Activated naive CD4-positive, alpha-beta T cell treated with anti-CD3 and anti-CD28 coated beads, Interleukin-2, amount 10 ng/mL, durations not matched to agents 7 days and 5 days (primary cell): ENCODE measurements around the gene TET2.

ENCODE experiments used
- CTCF ChIA-PET: fragments of 350-600 bp; sonication (Branson Sonifier 250); formaldehyde crosslinking; loops from one replicate; lab custom pipeline; 2021; ENCODE audit warnings: antibody characterized with exemption; lab: Charles Lee
- DNase-seq: peaks from one replicate; pipeline ENCODE4 v3.0.0-alpha.2; 2020
- H3K27ac Mint-ChIP-seq: one replicate; pipeline ENCODE4 v1.8.0; 2021; ENCODE audit warnings: mild to moderate bottlenecking, moderate library complexity, mixed read lengths
- H3K27me3 Mint-ChIP-seq: one replicate; pipeline ENCODE4 v1.8.0; 2021; ENCODE audit warnings: mild to moderate bottlenecking, mixed read lengths
- H3K36me3 Mint-ChIP-seq: one replicate; pipeline ENCODE4 v1.8.0; 2021; ENCODE audit warnings: mixed read lengths
- H3K4me1 Mint-ChIP-seq: one replicate; pipeline ENCODE4 v1.8.0; 2021; ENCODE audit warnings: mixed read lengths
- H3K4me3 Mint-ChIP-seq: one replicate; pipeline ENCODE4 v1.8.0; 2021; ENCODE audit warnings: mild to moderate bottlenecking, moderate library complexity, mixed read lengths
- H3K9me3 Mint-ChIP-seq: one replicate; pipeline ENCODE4 v1.8.0; 2021; ENCODE audit warnings: mixed read lengths

Gene TET2

DNA sequence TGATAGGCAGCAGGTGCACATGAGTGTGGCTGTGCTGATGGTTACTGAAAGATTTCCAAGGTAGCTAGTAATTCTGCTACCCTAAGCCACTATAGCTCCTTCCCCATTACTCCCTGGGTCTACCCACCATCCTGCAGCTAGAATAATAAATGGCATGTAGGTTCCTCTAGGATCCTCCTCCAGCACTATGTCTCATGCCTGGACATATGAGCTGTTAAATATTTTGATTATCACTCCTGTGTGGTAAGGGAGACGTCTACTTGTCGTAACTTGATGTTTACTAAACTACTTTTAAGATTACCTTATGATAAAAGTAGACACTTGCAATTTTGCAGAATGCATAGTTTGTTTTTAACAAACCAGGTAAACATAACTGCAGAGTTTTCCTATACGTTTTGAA lies 35.5 kb downstream of the TET2 start:
- Mint-ChIP-seq H3K4me1 (peaks cover 13% of the 10 kb centered on the region), H3K27me3 (no peaks in the 10 kb centered on the region), H3K27ac (no peak overlapping the region), H3K36me3 (peaks cover 14% of the 10 kb centered on the region), H3K9me3 (no peaks in the 10 kb centered on the region), H3K4me3 (no peak overlapping the region)
- CTCF ChIA-PET: no interaction called here
- no peak for DNase-seq

DNA sequence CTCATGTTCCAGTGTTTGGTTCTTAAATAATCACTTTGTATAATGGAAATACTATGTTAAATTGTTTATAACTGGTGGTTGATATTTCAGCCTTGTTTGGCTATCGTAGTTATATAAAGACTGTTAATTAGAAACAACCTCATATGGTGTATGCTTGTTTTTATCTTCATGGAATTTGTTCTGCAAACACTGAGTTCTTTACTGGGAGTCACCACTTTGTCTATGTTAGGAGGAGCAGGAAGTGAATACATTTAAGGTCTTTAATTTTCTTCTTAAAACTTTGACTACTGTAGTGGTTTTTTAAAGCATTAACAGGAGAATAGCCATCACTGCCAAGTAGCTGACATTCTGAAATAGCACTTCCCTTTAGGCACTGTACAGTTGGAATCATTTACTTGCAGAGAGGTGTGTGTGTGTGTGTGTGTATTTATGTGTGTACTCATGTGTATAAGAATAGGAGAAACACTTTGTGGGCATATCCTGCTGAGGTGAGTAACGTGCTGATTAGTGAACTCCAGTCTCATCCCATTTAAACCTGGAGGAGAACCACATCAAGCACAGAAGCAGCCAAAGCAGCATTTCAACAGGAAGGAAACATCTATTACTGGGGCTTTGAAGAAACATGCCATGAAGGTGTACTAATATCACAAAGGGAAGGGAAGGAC lies 37.8 kb downstream of the TET2 start:
- CTCF ChIA-PET: no interaction called here
- H3K4me1 Mint-ChIP-seq: peaks cover 13% of the 10 kb centered on the region
- no peak overlapping the region for H3K4me3 Mint-ChIP-seq
- no peaks in the 10 kb centered on the region for H3K9me3 Mint-ChIP-seq
- peaks cover 22% of the 10 kb centered on the region for H3K36me3 Mint-ChIP-seq
- H3K27me3 Mint-ChIP-seq: no peaks in the 10 kb centered on the region
- peak overlapping the region; percentile 43 for H3K27ac Mint-ChIP-seq
- no peak for DNase-seq

DNA sequence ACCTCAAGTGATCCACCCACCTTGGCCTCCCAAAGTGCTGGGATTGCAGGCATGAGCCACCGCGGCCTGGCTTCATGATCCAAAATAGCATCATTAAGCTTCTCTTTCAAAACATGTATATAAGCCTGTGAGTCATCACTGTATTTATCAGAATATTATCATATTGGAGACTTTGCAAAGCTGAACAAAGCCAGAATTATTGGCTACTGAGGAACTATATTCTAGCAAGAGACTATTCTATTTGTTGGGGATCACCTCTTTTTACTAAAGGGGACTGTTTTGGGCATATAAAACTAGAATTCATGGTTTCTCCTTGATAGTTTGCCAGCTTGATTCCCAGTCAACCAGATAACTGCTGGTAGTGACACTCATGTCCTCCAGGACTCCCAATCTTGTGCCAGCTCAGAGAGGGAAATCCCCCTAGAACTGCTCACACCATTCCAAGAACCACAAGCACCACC lies 40.1 kb downstream of the TET2 start:
- H3K4me1 Mint-ChIP-seq: peaks cover 13% of the 10 kb centered on the region

DNA sequence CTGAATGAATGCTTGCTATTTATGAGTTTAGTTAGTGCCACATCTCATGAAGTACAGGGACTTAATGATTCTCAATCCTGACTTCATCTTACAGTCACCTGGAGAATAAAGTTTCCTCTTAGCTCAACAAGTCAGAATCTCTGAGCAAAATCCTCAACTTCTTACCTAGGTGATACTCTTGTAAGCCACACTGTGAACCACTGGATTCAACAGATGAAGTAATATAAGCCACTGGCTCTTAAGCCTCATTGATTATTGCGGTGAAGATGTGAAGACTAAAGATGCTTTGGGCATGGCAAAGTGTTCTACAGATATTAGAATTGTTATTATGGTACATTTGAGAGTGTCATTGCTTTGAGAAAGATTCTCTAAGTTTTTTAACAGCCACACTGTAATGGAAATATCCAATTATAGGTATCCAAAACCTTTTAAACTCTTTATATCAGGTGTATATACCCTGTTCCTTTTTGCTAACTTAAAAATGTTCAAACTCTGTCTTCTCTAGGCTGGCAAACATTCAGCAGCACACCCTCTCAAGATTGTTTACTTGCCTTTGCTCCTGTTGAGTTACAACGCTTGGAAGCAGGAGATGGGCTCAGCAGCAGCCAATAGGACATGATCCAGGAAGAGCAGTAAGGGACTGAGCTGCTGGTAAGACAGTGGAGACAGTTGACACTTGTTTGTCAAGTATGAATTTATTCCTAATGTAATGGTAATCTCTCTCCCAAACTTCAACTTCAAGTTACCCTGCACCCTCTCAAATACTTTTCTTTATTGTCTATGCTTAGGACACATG lies 43.4 kb downstream of the TET2 start:
- DNase-seq: no peak
- CTCF ChIA-PET: interaction anchor here (0.6 kb wide), 1 partner anchor 30 kb away, joined by 4 read pairs; no protein-coding TSS in a partner anchor
- Mint-ChIP-seq H3K27me3 (no peaks in the 10 kb centered on the region), H3K4me1 (peaks cover 8% of the 10 kb centered on the region), H3K36me3 (peaks cover 48% of the 10 kb centered on the region), H3K9me3 (no peaks in the 10 kb centered on the region), H3K4me3 (no peak overlapping the region), H3K27ac (no peak overlapping the region)

More for the DNA sequence above, 40.1 kb downstream of the TET2 start:
- Mint-ChIP-seq H3K9me3 (no peaks in the 10 kb centered on the region), H3K4me3 (no peak overlapping the region), H3K27ac (no peak overlapping the region), H3K27me3 (no peaks in the 10 kb centered on the region), H3K36me3 (peaks cover 36% of the 10 kb centered on the region)
- no peak for DNase-seq
- CTCF ChIA-PET: no interaction called here

DNA sequence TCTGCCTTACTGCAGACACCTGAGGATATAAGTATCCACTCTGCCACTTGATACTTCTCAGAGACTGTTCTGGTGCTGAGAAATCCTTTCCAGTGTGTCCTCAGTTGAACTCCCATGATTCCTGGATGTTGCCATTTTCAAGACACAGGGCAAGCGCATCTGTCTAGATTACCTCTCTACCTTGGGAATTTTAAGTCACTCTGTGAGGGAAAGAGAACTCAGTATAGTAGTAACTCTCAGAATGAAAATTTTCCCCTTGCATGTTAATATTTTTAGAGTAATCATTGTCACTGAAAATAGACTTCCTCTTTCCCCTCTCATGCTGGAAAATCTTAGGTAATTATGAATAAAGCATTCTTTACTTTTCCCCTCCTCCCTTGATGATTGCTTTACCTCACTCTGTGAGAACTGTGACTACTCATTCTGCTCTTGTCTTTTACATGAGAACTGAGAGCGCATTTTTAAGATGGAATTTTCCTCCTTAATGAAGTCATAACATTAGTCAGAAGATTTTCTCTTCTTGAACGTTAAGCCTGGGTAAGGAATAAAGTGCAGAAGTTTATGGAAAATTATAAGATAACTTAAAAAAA lies 45.0 kb downstream of the TET2 start:
- no peak overlapping the region for H3K4me3 Mint-ChIP-seq

DNA sequence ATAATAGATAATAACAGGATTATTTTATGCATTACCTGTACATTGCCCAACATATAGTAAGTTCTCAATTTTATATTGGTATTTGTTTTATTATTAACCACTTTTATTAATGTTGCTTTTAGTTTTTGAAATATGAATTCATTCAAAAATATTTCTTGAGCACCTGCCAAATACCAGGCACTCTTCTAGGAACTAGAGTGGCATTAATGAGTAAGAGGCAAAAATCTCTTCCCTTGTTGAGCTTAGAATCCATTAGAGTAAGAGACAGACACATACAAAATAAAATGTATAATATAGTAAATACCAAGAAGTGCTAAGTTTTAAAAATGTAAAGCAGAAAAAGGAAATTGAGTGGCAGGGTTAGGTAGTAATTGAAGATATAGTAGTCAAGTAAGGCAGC lies 45.8 kb downstream of the TET2 start:
- peaks cover 7% of the 10 kb centered on the region for H3K4me1 Mint-ChIP-seq
- H3K27ac Mint-ChIP-seq: no peak overlapping the region

More for the DNA sequence above, 45.0 kb downstream of the TET2 start:
- CTCF ChIA-PET: interaction anchor here (0.9 kb wide), 1 partner anchor 20 kb away, joined by 3 read pairs; no protein-coding TSS in a partner anchor
- Mint-ChIP-seq H3K27me3 (no peaks in the 10 kb centered on the region), H3K27ac (no peak overlapping the region), H3K36me3 (peaks cover 56% of the 10 kb centered on the region), H3K9me3 (no peaks in the 10 kb centered on the region), H3K4me1 (peaks cover 7% of the 10 kb centered on the region)
- DNase-seq: no peak

DNA sequence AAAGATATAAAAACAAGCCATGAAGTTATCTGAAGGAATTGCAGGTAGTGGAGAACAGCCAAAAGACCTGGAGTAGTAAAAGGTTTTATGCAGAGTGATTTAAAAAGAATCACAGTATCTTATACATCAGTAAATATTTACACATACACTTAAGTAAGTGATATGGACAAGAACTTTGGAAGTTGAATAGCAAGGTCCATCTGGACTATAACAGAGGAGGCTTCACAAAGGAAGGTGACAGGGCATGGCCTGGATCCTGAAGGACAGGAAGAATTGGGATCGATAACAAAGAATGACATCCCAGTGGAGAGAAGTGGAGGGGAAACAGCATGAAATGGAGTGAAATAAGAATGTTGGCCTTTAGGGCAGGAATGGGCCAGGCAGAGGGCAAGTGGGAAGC lies 46.2 kb downstream of the TET2 start:
- no peak overlapping the region for H3K4me3 Mint-ChIP-seq
- peaks cover 55% of the 10 kb centered on the region for H3K36me3 Mint-ChIP-seq
- CTCF ChIA-PET: no interaction called here
- no peak for DNase-seq
- no peaks in the 10 kb centered on the region for H3K27me3 Mint-ChIP-seq
- no peak overlapping the region for H3K27ac Mint-ChIP-seq
- no peaks in the 10 kb centered on the region for H3K9me3 Mint-ChIP-seq
- peaks cover 7% of the 10 kb centered on the region for H3K4me1 Mint-ChIP-seq

More for the DNA sequence above, 45.8 kb downstream of the TET2 start:
- H3K9me3 Mint-ChIP-seq: no peaks in the 10 kb centered on the region
- H3K4me3 Mint-ChIP-seq: no peak overlapping the region
- no peak for DNase-seq
- H3K27me3 Mint-ChIP-seq: no peaks in the 10 kb centered on the region
- peaks cover 56% of the 10 kb centered on the region for H3K36me3 Mint-ChIP-seq
- CTCF ChIA-PET: interaction anchor here (0.9 kb wide), 1 partner anchor 21 kb away, joined by 3 read pairs; no protein-coding TSS in a partner anchor

DNA sequence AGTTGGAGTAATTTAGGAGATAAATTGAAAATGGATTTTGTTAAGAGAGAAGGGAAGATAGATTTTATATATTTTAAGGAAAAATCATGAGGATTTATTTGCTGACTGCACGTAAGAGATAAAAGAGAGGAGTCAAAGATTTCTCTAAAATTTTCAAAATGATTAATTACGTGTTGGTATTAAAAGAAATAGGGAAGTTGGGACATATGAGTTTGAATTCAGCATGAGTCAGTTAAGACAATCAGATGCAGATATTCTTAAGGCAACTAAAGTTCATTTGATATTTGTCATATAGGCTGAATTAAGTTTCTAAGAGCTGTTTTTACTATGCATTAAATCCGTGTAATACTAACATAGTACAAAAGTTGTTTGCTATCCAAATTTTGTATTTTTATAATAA lies 46.9 kb downstream of the TET2 start:
- no peak overlapping the region for H3K4me3 Mint-ChIP-seq
- CTCF ChIA-PET: no interaction called here
- no peak overlapping the region for H3K27ac Mint-ChIP-seq
- no peaks in the 10 kb centered on the region for H3K27me3 Mint-ChIP-seq
- H3K36me3 Mint-ChIP-seq: peaks cover 51% of the 10 kb centered on the region
- H3K9me3 Mint-ChIP-seq: no peaks in the 10 kb centered on the region
- peaks cover 7% of the 10 kb centered on the region for H3K4me1 Mint-ChIP-seq
- no peak for DNase-seq

DNA sequence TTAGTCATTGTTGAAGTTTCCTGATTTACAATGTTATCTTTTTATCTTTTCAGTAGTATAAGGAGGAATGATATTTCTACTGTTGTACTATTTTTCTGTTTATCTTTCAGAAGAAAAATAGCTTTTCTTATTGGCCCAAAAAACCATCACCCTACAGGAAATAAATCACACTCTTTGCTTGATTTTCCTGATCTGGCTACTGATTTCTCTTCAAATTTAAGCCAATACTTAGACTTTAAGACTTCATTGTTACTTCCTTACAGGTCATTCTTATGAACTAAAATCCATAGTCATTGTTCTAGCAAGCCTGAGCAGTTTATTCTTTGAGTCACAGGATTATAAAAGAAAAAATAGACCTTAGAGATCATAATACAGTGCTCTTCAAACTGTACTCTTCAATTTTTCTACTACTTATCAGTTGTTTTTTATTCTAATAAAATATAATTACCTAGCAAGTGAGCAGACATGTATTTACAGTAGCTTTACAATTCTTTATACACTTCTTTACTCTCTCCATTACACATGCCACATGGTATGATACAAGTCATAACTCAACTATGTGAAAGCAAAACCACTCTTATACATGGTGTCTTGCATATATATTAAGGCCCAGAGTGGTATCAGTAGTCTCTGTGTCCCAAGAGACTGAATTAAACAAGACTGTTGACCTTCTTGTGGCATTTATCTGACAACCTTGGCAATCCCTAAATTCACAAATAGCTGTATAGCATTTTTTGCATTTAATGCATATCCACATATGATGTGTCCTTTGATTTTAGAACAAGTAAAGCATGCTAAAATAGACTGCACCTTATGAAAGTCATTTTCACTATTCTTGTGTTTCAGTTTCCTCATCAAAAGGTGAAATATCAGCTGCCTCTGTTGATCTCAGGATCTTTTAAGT lies 47.9 kb downstream of the TET2 start:
- DNase-seq: no peak
- Mint-ChIP-seq H3K9me3 (no peaks in the 10 kb centered on the region), H3K27me3 (no peaks in the 10 kb centered on the region), H3K4me1 (peaks cover 7% of the 10 kb centered on the region), H3K27ac (no peak overlapping the region), H3K36me3 (peaks cover 50% of the 10 kb centered on the region), H3K4me3 (no peak overlapping the region)
- CTCF ChIA-PET: no interaction called here

DNA sequence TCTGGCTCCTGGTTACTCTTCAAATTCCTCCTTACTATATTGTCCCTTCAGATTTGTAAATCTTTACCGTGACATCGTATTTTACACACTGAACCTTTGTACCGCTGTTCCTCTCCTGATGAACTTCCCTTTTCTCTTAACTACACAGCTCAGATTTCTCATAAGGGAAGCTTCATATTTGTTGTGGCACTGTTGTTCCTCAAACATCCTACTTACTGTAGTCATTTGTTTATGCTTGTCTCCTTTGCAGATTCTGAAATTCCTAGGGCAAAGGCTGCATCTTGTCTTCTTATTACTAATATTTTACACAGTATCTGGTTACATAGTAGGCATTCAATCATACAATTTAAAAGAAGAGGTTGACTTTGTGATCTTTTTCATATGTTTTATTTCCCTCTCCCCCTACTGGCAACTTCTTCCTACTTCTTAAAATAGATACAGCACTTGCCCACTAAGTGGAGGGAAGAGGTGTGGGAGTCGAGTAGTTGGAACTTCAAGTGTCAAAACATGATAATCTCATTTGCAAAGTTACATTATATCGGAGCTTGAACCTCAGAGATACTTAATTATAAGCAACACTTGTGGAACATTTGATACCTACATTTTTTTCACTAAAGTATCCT lies 50.0 kb downstream of the TET2 start:
- CTCF ChIA-PET: no interaction called here
- no peaks in the 10 kb centered on the region for H3K27me3 Mint-ChIP-seq
- DNase-seq: no peak
- peaks cover 7% of the 10 kb centered on the region for H3K4me1 Mint-ChIP-seq
- H3K27ac Mint-ChIP-seq: no peak overlapping the region
- no peaks in the 10 kb centered on the region for H3K9me3 Mint-ChIP-seq
- H3K36me3 Mint-ChIP-seq: peaks cover 37% of the 10 kb centered on the region
- H3K4me3 Mint-ChIP-seq: no peak overlapping the region

DNA sequence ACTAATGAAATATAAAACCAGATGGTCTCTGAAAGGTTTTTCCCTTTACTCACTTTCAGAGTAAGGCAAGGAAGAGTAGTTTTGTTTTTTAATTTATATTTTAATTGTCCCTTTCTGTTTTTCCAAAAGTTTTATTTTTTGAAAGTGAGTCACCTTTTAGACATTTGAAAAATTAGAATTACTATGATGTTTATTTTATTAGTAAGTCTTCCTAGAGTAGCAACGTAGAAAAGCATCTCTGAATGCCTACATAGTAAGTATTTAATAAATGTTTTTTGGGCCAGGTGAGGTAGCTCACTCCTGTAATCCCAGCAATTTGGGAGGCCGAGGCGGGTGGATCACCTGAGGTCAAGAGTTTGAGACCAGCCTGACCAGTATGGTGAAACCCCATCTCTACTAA lies 51.1 kb downstream of the TET2 start:
- no peak overlapping the region for H3K27ac Mint-ChIP-seq
- H3K9me3 Mint-ChIP-seq: no peaks in the 10 kb centered on the region
- no peak for DNase-seq
- CTCF ChIA-PET: no interaction called here
- peaks cover 7% of the 10 kb centered on the region for H3K4me1 Mint-ChIP-seq
- H3K36me3 Mint-ChIP-seq: peaks cover 31% of the 10 kb centered on the region
- H3K27me3 Mint-ChIP-seq: no peaks in the 10 kb centered on the region
- no peak overlapping the region for H3K4me3 Mint-ChIP-seq

DNA sequence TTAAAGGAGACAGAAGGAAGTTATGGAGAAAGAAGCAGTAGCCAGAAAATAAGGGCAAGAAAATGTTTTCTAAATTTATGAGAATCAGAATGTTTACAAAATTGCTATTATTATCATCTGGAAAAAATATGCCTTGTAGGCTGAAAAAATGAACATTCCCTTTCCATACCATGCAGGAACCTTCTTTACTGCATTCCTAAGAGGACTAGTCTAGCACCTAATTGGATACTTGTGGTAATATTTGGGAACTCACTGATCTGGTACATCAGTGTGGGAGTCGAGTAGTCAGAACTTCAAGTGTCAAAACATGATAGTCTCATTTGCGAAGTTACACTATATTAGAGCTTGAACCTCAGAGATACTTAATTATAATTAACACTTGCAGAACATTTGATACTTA lies 51.9 kb downstream of the TET2 start:
- Mint-ChIP-seq H3K4me3 (no peak overlapping the region), H3K4me1 (peaks cover 5% of the 10 kb centered on the region), H3K27ac (no peak overlapping the region), H3K36me3 (peaks cover 27% of the 10 kb centered on the region), H3K27me3 (no peaks in the 10 kb centered on the region), H3K9me3 (no peaks in the 10 kb centered on the region)
- CTCF ChIA-PET: no interaction called here
- no peak for DNase-seq

DNA sequence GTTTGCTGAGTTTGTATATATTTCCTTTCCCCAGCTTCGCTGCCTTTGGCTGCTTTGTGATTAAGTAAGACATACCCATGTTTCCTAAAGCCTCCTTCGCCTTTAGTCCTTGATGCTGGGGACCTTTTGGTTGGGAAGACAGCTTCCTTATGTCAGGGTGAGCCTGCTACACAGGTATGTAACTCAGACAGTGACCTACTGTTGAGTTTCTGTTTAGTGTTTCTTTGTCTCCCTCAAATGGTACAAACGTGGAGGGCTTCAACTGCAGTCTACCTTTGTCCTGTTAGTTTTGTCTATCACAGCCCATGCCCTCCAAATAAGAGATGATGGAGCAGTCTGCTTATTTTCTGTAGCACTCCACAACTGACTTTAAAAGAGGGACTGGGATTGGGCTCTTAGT lies 59.5 kb downstream of the TET2 start:
- Mint-ChIP-seq H3K27ac (no peak overlapping the region), H3K9me3 (no peaks in the 10 kb centered on the region), H3K4me3 (no peak overlapping the region), H3K27me3 (no peaks in the 10 kb centered on the region), H3K36me3 (peaks cover 25% of the 10 kb centered on the region), H3K4me1 (no peaks in the 10 kb centered on the region)
- no peak for DNase-seq
- CTCF ChIA-PET: no interaction called here
